Mucosa of gallbladder (tissue), 1 donor: ENCODE data around the gene SHISA3. TPM values are rescaled to one million over a fixed set of nuclear protein-coding genes. Genes with fewer than 3 reads are reported as not detected.
"Not testable (repeated sequence)": the region's sequence is repeated elsewhere in the genome, so short reads cannot be mapped to it uniquely, and the experiment has no call there.

ENCODE experiments used
- DNase-seq: peaks from one replicate; pipeline ENCODE4 v3.0.0-alpha.2; 2020; ENCODE audit warnings: low spot score
- total RNA-seq: library from RNA; stranded (reverse); gene quantifications from one replicate; pipeline ENCODE4 v1.2.1, GENCODE V29; 2021
- donor health status: DM: no; HTN: no; CAD: no.

SHISA3 gene
- 0.58 TPM for total RNA-seq

DNA sequence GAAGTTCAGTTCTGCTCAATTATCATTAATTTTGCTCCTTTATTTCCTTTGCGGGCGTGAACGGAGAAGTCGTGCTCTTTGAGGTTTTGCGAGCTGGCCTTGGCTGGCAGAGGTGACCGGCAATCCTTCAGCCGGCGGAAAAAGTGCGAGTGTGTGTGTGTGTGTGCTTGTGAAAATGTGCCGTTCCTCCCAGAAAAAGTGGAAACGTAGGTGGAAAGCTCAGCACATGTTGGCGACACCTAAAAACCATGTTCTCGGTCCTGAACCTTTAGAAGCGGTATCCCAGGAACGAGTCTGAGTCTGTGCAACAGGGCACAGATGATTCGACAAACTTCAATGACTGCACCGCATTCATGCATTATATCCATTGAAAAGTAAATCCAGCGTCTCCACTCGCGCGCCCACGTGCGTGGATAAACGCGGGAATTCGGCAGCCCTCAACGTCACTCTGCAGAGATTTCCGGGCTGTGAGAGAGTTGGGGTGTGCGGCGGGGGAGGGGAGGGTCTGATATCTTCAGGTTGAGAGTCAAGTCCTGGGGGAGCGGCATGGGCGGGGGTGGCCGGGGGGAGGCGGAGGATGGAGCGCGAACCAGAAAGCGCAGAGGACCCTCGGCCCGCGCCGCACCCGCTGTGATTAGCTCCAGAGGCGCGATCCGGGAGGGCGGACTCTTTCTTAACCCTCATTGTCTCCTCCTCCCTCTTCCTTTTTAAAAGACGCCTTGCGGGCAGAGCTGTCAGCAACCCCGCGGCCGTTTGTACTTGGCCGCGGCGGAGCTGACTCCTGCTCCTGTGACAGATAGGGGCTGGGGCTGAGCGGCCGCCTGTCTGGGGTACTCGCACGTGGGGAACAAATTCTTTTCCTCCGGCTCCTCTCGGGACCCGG, at the start of gene SHISA3:
SHISA3 (plus strand) TSS at position 737 of the 883 bp plus-strand sequence. CDS start 569 bp downstream, outside the sequence.
- no peak for DNase-seq

DNA sequence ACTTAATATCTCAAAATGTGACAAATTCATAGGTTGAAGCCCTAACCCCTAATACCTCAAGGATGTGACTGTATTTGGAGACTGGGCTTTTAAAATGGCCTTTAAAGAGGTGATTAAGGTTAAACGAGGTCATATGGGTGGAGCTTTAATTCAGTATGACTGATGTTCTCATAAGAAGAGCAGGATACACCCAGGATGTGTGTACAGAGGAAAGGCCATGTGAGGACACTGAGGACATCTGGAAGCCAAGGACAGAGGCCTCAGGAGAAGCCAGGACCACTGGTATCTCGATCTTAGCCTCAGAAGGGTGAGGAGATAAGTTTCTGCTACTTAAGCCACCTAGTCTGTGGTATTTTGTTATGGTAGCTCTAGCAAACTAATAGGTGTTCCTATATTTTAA, 49.0 kb upstream of the SHISA3 start:
- no peak for DNase-seq

GRCh38 chr4:42348692-42349091, 48.6 kb upstream of the SHISA3 start:
- DNase-seq: no peak

DNA sequence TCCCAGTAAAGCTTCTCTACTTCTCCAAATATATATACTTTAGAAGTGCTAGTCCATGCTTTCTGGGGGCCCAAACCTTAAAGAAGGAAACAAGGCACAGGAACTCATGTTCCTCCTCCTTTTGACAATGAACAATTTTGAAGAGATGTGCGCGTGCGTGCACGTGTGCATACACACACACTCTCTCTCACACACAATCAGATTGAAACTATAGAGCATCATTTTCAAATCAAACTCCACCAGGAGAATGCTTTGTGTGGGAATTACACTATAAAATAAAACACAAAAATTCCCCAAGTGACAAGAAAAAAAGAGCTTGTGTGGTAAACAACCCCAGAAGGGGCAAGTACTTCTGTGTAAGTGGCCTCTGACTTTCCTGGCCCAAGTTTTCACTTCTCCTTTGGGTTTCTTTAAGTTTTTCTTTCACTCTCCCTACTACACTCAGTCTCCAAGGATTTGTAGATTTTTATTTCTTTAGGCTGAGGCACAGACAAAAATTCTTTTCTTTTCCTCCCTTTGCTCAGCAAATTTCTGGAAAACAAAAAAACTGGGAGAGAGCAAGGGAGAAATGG, 46.6 kb upstream of the SHISA3 start:
- DNase-seq: no peak

GRCh38 chr4:42352049-42352448, 45.2 kb upstream of the SHISA3 start:
- DNase-seq: no peak

DNA sequence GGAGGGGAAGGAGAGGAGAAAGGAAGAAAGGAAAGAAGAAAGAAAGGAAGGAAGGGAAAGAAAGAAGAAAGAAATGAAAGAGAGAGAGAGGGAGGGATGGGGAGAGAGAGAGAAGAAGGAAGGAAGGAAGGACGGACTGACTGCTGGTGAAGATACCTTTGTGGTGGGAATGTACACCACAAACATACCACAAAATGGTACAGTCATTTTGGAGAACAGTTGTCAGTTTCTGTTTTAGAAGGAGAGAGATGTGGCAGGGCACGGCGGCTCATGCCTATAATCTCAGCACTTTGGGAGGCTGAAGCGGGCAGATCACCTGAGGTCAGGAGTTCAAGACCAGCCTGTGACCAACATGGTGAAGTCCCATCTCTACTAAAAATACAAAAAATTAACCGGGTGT, 40.0 kb upstream of the SHISA3 start:
- DNase-seq: no peak

DNA sequence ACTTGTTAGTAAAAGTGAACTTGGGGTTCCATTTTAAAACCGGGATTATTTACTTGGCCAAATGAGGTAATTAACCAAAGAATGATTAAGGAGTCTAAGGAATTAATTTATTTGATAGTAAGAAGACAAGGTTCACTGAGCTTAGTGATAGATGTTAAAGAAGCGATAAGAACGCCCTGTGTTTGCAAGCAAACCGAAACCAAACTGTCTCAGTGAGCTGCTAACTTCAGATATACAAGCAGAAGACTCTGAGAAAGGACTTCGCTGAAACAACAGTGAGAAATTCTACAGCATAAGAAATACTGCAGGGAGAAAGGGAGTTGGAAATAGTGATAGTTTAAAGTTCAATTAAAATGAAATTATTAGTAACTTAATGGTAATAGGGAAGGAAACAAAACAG, 37.6 kb upstream of the SHISA3 start:
- no peak for DNase-seq

GRCh38 chr4:42360256-42360669, 37.0 kb upstream of the SHISA3 start:
- DNase-seq: no peak

DNA sequence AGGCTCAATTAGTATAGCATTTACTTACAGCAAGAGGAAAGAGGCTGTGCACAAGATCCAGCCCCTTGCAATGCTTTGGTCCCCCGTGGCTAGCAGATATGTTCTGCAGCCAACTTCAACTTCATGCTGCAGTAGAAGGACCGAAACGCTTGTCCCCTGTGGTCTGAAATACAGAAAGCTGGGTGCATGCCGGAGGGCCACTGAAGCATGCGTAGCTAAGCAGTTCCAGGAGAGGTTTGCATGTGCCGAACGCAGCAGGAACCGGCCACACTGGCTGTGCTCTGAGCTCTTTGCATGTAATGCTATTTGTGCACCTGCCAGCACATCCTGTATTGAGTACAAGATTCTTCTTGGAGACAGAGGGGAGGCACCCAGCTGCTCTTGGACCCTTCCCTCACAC, 35.8 kb upstream of the SHISA3 start:
- no peak for DNase-seq

GRCh38 chr4:42362591-42362990, 34.7 kb upstream of the SHISA3 start:
- no peak for DNase-seq

GRCh38 chr4:42363614-42364013, 33.7 kb upstream of the SHISA3 start:
- DNase-seq: no peak

GRCh38 chr4:42364266-42365053, 32.8 kb upstream of the SHISA3 start:
- DNase-seq: no peak

DNA sequence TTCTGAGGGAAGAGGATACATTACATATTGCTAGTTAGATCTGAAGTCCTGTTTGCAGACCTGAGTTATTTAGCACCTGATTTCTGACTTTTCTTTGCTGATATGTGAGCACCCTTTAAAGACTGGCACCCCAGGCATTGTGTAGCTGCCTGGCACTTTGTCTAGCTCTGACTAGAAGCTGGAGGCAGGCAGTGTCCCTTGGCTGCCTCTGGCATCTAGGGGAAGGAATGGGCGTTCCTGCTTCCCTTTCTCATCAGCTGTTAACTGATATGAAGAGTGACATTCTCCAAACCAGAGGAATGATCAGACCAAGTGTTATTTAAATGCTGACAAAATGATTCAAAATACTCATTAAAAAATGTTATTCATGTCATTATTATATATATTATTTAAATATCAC, 30.3 kb upstream of the SHISA3 start:
- DNase-seq: no peak

GRCh38 chr4:42369489-42369888, 27.8 kb upstream of the SHISA3 start:
- no peak for DNase-seq

DNA sequence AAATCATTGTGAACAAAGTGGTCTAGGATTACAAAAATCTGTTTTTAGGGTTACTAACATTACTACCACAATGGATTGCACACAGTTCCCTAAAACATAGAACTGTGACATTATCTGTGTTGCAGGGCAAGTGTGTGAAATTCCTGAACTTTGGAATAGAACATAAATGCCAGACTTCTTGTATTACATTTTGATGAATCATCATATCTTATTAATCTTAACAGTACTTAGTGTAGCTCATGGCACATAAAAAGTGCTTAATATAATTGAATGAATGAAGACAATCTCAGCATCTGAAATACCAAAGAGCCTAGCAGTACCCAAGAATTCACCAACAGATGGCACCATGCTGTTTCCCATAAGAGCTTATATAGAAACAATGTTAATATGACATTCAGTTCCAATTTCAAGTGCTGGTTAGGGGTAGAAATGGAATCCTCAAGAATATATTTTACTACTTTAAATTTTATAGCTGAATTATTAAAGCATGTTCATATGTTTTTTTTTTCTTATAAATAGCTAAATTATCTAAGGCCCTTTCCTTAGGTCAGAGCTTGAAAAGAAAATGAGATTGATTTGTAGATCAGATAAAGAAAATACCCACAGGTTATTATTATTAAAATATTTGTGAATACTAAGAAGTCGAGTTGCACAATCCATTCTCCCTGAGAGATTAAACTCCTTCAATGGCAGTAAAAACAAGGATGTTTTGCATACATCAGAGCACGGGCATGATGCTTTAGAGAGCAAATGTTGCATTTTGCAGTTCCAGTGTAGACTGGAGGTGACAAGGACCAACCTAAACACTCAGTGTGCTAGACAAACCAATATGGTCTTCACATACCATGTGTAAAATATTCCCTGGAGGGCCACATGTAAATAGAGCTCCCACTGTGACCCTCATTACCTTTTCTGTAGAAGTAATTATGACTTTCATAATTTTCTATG, 25.7 kb upstream of the SHISA3 start:
- no peak for DNase-seq

GRCh38 chr4:42372303-42372702, 25.0 kb upstream of the SHISA3 start:
- not testable (repeated sequence) for DNase-seq

- DNase-seq: no peak
Observed at GRCh38 chr4:42377497-42377896, 19.8 kb upstream of the SHISA3 start.

DNA sequence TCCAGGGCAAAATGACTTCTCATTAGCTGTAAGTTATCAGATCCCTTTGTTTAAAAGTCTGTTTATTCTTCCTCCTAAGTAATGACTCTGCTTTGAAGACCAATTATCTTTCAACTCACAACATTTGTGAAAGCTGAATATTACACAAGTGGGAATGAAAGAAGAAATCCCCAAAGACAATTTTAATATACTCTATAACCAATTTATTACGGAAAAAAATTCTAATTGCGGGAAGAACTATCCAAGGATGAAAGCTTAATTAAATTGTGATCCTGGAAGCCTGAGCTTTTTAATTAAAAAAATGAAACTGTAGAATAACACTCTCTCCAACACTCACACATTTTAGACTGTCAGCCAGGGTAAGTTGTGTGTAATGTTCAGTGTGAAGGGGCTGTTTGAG, 15.6 kb upstream of the SHISA3 start:
- no peak for DNase-seq

- DNase-seq: no peak
Observed at GRCh38 chr4:42385516-42385915, 11.8 kb upstream of the SHISA3 start.

DNA sequence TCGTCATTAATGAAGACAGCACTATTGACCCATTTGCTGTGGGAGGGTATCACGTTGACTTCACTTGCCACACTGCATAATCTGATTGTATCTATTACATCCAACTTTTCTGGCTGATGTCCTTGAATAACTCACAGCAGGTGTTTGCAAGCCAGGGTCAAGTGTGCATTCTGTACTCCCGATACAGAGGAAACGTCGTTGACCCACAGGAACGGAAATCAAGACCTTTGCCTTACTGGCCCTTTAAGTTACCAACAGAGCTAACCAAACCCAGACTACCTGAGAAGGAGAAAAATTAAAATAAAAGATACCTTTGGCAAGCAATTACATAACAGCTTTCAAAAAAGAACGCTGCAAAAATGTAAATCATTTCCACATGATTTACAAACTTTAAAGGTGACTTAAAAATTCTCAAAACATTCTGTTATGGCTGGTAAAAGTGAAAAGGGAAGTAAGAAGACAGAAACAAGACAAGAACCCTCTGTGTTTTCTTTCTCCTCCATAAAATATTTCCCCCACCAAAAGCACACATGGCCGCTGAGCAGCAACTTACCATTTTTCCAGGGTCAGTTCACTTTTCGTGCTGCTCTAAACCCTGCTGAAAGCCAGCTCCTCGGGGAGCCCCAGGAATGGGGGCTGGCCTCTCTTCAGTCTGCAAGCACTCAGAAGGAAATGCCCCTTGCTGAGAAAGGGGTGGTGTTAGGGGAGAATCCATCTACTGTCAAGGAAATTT, 6.5 kb upstream of the SHISA3 start:
- DNase-seq: no peak

DNA sequence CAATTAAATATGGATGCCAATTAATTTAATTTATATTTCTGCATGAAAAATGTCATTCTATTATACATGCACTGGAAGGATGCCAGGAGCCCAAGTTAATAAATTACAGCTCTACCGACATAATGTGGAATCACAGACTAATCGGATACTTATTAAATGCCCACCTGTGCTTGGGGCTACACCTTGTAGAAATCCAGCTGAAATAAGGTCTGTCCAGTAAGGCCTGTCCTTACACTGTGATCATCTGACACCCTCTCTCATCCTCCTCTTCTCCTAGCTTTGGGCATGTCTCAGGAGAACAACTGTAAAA, 6.0 kb upstream of the SHISA3 start:
- DNase-seq: no peak
